ENCODE data around the gene TM6SF1. TPM values are rescaled to one million over a fixed set of nuclear protein-coding genes. Genes with fewer than 3 reads are reported as not detected.

The TM6SF1 gene
- total and polyA plus RNA-seq, 9 of the 15 experiments (the other 6 are each of a cell fraction or from before 2014, with no cell fraction given): 1.0 to 5.6 (median 3.5) TPM

GRCh38 chr15:83178869-83179325 lies 71.5 kb downstream of the TM6SF1 start (continued):
- TF ChIP-seq SRSF7 (optimal IDR thresholded peaks at IDR 0.05; ENCODE audit: low read depth, low read length): no peak
- TF ChIP-seq WHSC1 (IDR thresholded peaks at IDR 0.05; ENCODE audit: low read length): no peak
- TF ChIP-seq BCL6 (CRISPR knock-in tag; IDR thresholded peaks at IDR 0.05): no peak
- TF ChIP-seq PHF20 (IDR thresholded peaks at IDR 0.05; ENCODE audit: partially characterized antibody): no peak
- TF ChIP-seq CBX3 (IDR thresholded peaks at IDR 0.05; ENCODE audit: borderline replicate concordance in 1 of 2, low read length in 2 of 2): no peak
- TF ChIP-seq ID3 (CRISPR knock-in tag; IDR thresholded peaks at IDR 0.05): no peak
- TF ChIP-seq ID3 (tag; IDR thresholded peaks at IDR 0.05): no peak
- TF ChIP-seq ZNF217 (CRISPR knock-in tag; IDR thresholded peaks at IDR 0.05): no peak
- TF ChIP-seq ZSCAN32 (CRISPR knock-in tag; IDR thresholded peaks at IDR 0.05): no peak
- no peak for TF ChIP-seq FOXO4 (CRISPR knock-in tag; IDR thresholded peaks at IDR 0.05)
- no peak for TF ChIP-seq ZBTB12 (CRISPR knock-in tag; IDR thresholded peaks at IDR 0.05)
- TF ChIP-seq ADNP (tag; IDR thresholded peaks at IDR 0.05): no peak
- TF ChIP-seq ZNF24 (IDR thresholded peaks at IDR 0.05): no peak
- TF ChIP-seq CHD2 (IDR thresholded peaks at IDR 0.05; ENCODE audit: low read depth, low read length): no peak
- no peak for TF ChIP-seq ZNF431 (CRISPR knock-in tag; IDR thresholded peaks at IDR 0.05)
- TF ChIP-seq SETDB1 (IDR thresholded peaks at IDR 0.05; ENCODE audit: low read length): no peak
- TF ChIP-seq SPI1 (IDR thresholded peaks at IDR 0.05; ENCODE audit: borderline replicate concordance, low read depth, low read length): no peak
- TF ChIP-seq SP1 (CRISPR knock-in tag; IDR thresholded peaks at IDR 0.05): no peak
- no peak for TF ChIP-seq LCOR (CRISPR knock-in tag; IDR thresholded peaks at IDR 0.05)
- TF ChIP-seq ZNF699 (CRISPR knock-in tag; IDR thresholded peaks at IDR 0.05; ENCODE audit: insufficient replicate concordance): no peak
- no peak for TF ChIP-seq GABPA (tag; conservative IDR thresholded peaks at IDR 0.05; ENCODE audit: low read depth)
- TF ChIP-seq ZNF583 (CRISPR knock-in tag; IDR thresholded peaks at IDR 0.05): no peak
- no peak for TF ChIP-seq ZNF57 (CRISPR knock-in tag; IDR thresholded peaks at IDR 0.05)
- no peak for TF ChIP-seq NR0B1 (IDR thresholded peaks at IDR 0.05; ENCODE audit: partially characterized antibody)
- TF ChIP-seq RNF219 (CRISPR knock-in tag; IDR thresholded peaks at IDR 0.05): no peak
- TF ChIP-seq ELF1 (tag; IDR thresholded peaks at IDR 0.05): no peak

Measured in K562 (cell line).